ENCODE results near the gene NAA15.

- TF ChIP-seq POLR2A (IDR thresholded peaks at IDR 0.05), result no peak
- peak in 1 of 3 experiments; percentile 12 for TF ChIP-seq CTCF (IDR thresholded peaks at IDR 0.05)
These were observed 711 bp downstream of the NAA15 start, which contains the start of gene NDUFC1 for GRCh38 chr4:139301821-139302611.
